Nucleus accumbens (tissue), 56 donors: ENCODE results near the gene ZBTB37.
"Not testable (repeated sequence)": the region's sequence is repeated elsewhere in the genome, so short reads cannot be mapped to it uniquely, and the experiment has no call there.

ENCODE experiments used
- DNase-seq, 56 donors: peaks; one replicate each; lab custom pipeline; 2025; lab: John Stamatoyannopoulos, UW

Gene ZBTB37

GRCh38 chr1:173903827-173904531 lies 35.8 kb downstream of the ZBTB37 start:
- DNase-seq = no peak

- no peak for DNase-seq
These were observed 44.9 kb downstream of the ZBTB37 start for GRCh38 chr1:173913111-173913510.

GRCh38 chr1:173914366-173914871 lies 46.2 kb downstream of the ZBTB37 start:
- no peak for DNase-seq

GRCh38 chr1:173915596-173915995 lies 47.4 kb downstream of the ZBTB37 start:
- DNase-seq = no peak

GRCh38 chr1:173916667-173917066 lies 48.5 kb downstream of the ZBTB37 start:
- DNase-seq = no peak

- DNase-seq = no peak
These were observed 49.0 kb downstream of the ZBTB37 start, which contains the start of gene SERPINC1 for GRCh38 chr1:173917149-173917548. Gene SERPINC1, minus strand, starts transcription at chr1:173917327. Its CDS starts 68 bp downstream, at chr1:173917259.

- DNase-seq = no peak
These were observed 49.7 kb downstream of the ZBTB37 start for GRCh38 chr1:173917635-173918493.

GRCh38 chr1:173920861-173921260 lies 52.7 kb downstream of the ZBTB37 start:
- no peak for DNase-seq

- DNase-seq = no peak
These were observed 57.4 kb downstream of the ZBTB37 start for GRCh38 chr1:173925306-173926242.

GRCh38 chr1:173930541-173930940 lies 62.4 kb downstream of the ZBTB37 start:
- not testable (repeated sequence) for DNase-seq

- no peak for DNase-seq
These were observed 66.3 kb downstream of the ZBTB37 start for GRCh38 chr1:173934440-173934839.

- DNase-seq = no peak
These were observed 68.9 kb downstream of the ZBTB37 start for GRCh38 chr1:173937062-173937461.

- DNase-seq = no peak
These were observed 78.3 kb downstream of the ZBTB37 start for GRCh38 chr1:173946380-173946921.

- no peak for DNase-seq
These were observed 80.4 kb downstream of the ZBTB37 start for GRCh38 chr1:173948594-173948993.
